Activated naive CD8-positive, alpha-beta T cell treated with anti-CD3 and anti-CD28 coated beads, Interleukin-2, amount 50 U/mL, for 16 hours (primary cell): ENCODE data around the gene FOXN4.

Source experiments
- DNase-seq: peaks from one replicate; pipeline ENCODE4 v3.0.0-alpha.2; 2020; ENCODE audit warnings: low read depth, low spot score

The FOXN4 gene

DNA sequence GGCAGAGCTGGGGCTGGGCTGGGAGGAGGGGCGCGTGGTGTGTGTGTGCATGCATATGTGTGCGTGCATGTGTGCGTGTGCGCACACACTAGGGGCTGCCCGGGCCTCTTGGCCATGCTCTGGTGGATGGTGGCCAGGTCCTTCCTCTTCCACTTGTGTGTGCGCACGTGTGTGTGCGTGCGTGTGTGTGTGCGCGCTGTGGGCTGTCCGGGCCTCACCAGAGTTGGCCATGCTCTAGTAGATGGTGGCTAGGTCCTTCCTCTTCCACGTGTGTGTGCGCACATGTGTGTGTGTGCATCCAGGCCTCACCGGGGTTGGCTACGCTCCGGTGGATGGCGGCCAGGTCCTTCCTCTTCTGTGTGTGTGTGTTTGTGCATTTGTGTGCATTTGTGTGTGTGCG is 24.7 kb downstream of the FOXN4 start:
- no peak for DNase-seq

DNA sequence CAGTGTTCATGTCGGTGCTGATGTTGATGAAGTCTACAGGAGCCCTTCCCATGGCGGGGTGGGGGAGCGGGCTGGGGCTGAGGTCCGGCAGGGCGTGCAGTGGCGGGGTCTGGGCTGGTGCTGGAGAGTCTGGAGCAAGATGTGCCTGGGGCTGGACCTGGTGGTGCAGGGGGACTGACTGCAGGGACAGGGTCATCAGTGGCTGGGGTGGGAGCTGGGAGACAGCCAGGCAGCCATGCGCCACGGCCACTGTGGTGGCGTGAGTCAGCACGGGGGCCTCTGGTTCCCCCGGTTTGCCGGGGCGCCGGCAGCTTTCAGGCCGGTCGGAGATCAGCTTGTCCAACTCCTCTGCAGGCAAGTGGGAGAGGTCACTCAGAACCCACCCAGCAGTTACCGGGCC is 27.6 kb downstream of the FOXN4 start:
- no peak for DNase-seq

DNA sequence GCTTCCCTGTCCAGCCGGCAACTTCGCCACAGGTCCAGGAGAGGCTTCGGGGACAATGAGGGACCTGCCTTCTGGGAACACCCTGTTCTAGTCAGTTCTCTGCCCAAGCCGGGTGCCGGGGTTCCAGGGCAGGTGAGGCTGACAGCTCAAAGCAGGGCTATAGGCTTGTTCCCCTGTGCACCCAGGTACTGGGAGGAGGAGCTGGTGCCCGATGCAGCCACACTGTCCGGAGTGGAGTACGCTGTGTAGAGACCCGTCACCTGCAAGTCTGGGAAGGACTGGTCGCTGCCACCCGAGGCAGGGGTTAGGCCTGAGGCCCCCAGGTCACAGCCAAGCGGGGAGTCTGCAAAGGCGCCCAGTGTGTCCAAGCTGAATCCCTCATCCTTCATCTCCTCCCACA is 29.6 kb downstream of the FOXN4 start:
- no peak for DNase-seq

DNA sequence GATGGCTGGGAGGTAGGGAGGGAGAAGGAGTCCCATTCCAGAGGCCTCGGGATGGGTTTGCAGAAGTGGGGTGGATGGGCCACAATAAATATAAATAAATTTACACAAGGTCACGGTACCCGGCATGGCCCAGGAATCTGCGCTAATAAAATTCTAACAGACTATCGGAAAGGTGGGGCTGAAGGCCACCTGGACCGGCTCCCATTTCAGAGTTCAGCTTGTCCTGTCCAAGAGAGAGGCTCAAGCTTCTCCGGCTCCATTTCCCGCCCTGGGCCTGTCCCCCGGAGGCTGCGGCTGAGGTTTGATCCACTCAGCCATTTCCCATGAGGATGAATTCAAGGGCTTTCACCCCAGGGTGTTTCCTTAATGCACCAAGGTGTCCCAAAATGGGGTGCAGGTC is 30.2 kb downstream of the FOXN4 start:
- no peak for DNase-seq

DNA sequence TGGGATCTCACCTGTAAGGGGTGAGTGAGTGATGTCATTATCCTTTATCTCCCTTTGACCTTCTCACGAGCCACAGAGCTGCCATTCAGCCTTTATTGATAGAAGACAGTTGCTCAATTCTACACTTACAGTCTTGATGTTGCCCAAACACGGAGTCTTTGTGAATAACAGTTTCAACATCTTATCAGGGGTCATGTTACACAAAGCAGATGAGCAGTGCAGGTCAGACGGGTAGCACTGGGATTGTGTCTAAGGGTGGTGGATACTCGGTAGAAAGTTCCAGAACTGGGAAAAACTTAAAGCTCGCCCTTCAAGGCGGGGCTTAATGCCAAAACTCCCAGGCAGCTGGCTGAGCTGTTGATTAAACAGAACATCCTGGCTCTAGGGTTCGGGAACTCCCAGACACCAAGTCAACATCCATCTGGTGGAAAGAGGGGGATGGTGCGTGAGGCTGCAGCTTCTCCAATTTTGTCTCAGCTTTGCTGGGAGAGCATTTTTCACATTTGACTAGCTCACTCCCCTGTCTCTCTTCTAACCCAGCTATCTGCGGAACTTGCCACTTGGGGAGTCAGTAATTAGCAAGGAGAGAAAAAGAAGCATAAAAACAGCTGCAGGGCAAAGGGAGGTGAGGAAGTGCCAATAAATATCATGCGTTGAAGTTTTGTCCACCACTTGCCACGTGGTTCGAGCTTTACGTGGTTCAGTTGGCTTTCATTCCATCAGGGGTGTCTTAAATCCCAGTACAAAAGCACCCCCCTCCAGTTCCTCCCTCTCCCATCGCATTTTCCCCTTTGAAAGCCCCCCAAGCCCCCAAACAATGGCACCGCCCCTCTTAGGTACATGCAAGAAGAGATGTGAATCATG is 31.0 kb downstream of the FOXN4 start:
- DNase-seq = no peak

DNA sequence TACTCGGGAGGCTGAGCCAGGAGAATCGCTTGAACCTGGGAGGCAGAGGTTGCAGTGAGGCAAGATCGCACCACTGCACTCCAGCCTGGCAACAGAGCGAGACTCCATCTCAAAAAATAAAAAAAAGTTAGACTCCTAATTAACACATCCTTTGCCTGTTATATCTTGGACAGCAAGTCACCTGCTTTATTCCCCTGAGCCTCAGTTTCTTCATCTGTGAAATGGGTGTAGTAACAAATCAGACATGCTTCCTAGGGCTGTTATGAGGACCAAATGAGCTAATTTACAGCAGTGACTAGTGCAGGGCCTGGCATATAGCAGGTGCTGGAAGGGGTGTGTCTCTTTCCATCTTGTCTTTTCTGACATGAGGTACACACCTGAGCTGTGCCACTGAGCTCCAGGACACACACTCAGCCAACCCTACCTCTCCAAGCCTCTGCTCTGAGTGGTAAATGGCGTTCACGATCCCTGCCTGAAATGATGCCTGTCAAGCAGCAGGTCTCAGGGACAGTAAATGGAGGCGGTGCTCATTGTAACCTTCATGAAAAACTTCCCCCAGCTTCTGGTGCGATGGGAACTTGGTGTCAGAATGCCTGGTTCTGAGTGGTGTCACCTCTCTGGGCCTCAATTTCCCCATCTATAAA is 31.7 kb downstream of the FOXN4 start:
- no peak for DNase-seq

DNA sequence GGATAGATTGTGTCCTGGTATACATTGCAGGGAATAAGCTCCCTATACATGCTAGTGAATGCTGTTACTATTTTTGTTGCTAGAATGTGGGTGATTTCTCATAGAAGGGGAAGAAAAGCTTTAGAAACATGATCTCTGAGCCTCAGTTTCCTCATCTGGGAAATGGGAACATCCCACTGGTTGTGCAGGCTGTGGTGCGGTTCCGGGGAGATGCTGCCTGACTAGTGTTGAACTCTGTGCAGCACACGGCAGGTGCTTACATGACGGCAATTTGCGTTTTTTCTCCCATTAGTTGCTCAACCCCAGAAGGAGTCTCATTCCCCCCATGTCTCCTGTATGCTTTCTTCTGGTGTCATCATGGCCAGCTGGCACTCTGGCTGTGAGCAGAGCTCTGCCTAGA is 32.9 kb downstream of the FOXN4 start:
- no peak for DNase-seq

DNA sequence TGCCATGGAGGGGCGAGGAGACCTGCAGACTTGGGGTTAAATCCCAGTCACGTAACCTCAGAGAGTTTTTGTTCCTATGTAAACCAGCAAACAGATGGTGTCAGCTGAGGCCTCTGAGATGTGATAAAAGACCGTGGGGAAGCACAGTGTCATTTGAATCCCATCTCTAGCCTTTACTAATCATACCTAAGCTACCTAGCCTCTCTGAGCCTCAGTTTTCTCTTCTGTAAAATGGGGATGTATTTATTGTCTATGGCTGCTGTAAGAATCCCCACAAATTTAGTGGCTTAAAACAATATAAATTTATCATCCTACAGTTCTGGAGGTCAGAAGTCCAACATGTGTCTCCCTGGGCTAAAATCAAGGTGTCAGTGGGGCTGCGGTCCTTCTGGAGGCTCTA is 33.9 kb downstream of the FOXN4 start:
- DNase-seq = no peak

DNA sequence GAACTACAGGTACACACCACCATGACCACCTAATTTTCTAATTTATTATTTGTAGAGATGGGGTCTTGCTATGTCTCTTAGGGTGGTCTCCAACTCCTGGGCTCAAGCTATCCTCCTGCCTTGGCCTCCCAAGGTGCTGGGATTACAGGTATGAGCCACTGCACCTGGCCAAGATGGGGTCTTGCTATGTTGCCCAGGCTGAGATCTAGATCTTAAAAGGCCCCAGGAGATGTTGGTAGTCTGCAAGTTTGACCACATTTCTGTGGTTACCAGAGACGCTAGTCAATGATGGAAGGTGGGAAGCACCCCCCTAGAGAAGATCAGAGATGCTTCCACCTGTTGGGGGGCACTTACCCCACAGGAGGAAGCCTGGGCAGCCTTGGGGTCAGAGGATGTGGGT is 34.7 kb downstream of the FOXN4 start:
- no peak for DNase-seq

DNA sequence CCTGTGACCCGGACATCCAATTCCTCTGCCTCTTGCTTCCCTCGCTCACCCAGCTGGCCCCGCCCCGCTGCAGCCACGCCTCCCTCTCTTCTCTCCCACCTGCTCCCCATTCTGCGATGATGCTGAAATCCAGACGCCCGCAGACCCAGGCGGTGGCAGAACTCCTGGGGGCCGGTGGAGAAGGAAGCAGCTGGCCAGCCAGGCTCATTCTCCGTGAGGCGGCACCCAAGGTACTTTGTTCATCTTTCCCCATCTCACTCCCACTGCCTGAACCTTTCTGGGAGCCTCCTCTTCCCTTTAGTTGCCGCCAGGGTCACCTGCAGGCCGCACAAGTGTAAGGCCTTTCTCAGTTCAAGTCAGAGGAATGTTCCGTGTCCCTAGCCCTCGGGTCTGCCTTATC is 35.7 kb downstream of the FOXN4 start:
- DNase-seq = no peak

DNA sequence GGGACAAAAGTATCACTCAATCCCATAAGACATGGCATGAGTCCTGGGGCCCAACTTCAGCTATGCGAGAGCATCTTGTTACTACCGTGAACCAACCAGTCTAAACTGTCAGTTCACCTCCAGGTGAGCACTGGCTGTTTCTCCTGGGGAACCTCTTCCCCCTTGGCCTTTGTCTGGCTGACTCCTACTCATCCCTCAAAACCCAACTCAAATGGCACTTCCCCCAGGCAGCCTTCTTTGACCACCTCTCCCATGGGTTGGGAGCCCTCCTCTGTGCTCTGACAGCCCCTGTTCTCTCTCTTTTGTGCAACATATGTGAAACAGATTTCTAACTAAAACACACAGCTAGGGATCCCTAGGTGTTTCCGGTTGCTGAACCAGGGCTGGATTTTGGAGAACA is 37.7 kb downstream of the FOXN4 start:
- no peak for DNase-seq

DNA sequence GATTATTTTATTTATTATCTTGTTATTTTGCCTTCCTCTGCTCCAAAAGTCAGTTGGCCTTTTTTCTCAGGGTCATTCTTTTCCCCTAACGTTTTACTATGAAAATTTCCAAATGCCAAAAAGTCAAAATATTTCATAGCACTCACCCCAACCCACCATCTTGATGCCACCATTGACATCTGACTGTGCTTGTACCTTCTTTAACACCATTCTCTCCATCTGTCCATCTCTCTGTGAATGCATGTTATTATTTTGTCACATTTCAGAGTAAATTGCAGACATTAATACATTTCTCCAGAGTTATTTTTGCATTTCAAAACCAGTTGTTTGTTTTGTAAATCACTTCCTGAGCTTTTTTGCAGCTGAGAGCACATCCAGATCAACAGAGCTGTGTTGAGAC is 38.6 kb downstream of the FOXN4 start:
- no peak for DNase-seq

DNA sequence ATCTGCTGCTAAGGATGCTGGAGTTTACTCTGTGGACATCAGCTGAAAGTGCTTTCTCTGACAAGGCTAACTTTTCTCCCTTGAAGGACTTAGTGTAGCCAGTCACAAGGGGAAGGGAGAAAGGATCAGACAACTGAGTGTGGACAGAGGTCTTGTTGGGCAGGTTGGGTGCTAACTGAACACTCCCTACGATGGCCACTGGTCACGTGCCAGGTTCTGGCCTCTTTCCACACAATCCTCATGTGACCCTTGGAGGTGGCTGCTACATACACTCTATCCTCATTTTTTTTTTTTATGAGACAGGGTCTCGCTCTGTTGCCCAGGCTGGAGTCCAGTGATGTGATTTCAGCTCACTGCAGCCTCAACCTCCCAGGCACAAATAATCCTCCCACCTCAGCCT is 39.7 kb downstream of the FOXN4 start:
- DNase-seq = no peak

DNA sequence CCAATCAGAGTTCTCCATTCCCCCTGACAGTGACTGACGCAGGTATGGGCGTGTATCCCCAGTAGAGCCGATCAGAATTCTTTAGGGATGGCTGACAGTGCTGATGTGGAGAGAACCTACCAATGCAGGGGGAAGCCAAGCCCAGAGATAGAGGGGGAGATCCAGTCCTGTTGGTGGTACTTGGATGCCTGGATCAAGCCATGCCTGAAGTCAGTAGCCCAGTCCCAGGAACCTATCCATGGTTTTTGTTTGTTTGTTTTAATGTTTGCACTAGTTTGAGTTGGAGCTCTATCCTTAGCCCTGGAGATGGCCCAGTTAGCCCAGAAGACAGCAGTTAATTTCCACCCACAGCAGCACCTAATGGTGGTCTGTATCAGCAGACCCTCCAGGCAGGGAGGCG is 40.2 kb downstream of the FOXN4 start:
- no peak for DNase-seq

DNA sequence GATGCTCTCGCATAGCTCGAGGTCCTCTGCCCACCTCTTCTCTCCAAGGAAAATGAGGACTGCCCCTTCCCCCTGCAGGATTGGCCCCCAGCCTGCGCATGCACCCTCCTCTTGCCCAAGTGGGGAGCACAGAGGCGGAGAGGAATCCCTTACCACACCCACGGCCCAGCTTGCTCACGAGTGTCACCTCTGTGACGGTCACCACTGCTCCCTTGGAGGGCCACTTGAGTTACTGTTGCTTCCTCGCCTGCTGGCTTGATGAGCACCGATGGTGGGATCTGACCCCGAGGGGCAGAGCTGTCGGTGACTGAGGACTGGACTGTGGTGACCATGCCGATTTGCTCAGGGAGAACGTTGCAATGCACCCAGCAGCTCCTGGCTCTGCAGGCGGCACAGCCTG is 41.7 kb downstream of the FOXN4 start:
- DNase-seq = no peak

DNA sequence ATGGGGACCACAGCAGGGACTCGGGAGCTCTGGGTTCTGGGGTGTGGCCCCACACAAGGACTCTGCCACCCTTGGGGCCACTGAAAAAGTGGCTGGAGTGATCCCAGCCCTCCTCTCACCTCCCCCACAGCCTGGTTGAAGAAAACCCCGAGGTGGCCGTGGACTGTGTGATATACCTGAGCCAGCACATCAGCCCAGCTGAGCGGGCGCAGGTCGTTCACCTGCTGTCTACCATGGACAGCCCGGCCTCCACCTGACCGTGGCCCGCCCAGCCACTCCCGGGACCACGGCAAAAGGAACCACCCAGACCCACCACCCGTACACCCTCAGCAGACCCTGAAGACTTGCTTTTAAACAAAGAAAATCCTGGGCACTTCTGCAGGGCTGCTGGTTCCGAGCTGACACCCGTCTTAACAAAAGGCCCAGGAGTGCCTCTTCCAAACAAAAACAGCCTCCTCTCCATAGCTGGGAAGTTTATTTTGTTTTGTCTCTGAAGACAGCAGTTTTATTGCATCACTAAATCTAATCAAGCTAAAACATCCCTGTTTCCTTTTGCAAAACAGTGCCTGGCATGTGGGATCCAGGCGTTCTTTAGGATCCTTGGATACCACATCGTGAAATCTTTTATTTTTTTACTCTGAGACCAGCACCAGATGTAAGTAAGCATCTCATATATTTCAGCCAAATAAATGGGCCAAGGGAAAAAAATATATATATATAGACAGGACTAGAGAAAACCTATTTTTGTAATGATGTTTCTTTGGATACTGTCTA is 42.8 kb downstream of the FOXN4 start:
- DNase-seq = no peak

DNA sequence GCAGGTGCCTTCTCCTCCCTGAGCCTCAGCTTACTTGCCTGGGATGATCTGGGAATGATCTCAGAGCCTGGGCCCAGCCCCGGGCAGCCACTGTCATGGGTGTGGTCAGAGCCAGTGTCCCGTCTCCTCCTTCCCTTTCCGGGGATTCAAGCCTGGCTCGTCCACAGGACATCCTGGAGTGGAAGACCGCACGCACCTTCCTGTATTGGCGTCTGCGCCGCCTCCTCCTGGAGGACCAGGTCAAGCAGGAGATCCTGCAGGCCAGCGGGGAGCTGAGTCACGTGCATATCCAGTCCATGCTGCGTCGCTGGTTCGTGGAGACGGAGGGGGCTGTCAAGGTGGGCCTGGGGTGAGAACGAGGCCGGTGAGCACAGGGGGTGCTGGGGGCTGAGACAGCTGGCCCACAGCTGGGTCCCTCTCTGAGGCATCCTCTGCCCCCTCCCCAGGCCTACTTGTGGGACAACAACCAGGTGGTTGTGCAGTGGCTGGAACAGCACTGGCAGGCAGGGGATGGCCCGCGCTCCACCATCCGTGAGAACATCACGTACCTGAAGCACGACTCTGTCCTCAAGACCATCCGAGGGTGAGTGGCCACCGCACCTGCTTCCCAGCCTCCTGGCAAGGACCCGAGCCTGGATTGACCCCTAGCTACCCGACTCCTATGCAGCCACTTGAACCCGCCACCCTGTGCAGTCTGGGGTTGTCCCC is 44.0 kb downstream of the FOXN4 start:
- no peak for DNase-seq

DNA sequence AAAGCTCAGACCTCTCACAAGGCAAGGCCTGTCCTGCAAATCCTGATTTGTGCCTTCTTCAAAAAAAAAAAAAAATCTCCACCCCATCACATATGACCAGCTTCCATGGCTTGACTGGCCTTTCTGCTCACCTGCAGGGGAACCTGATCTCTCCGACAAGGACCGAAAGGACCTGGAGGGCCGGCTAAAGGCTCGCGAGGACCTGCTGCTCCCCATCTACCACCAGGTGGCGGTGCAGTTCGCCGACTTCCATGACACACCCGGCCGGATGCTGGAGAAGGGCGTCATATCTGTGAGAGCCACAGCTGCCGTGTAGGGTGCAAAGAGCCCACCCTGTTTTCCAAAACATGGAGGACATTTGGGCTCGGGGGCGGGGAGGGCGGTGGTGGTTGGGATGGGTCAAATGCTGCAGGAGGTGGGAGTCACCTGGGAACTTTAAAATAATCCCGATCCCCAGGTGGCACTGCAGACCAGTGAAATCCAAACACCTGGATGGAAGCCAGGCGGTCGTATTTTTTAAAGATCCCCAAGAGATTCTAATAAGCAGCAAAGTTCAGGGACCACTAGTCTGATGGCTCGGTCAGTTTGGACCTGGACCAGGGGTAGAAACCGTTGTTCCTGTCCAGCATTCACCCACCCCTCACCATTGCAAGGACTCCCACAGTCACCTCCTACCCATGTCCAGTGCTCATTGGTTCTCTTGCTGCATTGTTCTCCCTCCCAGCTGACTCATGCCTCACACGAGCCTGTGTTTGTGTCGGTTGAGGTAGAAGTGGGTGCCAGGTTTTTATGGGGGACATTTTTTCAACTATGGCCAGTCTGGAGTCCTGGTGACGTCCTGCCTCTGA is 44.8 kb downstream of the FOXN4 start:
- no peak for DNase-seq

DNA sequence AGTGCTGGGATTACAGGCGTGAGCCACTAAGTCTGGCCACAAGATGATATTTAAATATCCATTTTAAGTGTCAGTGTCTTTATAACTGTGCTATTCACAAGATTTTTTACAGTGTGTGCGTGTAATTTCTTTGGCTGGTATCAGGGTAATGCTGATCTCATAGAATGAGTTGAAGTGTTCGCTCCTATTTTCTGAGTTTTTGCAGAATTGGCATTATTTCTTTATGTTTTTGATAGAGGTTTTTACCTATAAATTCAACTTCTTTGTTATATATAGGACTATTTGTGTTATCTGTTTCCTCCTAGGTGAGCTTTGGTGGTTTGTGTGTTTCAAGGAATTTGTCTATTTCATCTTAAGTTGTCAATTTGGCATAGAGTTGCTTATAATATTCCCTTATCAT is 45.6 kb downstream of the FOXN4 start:
- DNase-seq = no peak

DNA sequence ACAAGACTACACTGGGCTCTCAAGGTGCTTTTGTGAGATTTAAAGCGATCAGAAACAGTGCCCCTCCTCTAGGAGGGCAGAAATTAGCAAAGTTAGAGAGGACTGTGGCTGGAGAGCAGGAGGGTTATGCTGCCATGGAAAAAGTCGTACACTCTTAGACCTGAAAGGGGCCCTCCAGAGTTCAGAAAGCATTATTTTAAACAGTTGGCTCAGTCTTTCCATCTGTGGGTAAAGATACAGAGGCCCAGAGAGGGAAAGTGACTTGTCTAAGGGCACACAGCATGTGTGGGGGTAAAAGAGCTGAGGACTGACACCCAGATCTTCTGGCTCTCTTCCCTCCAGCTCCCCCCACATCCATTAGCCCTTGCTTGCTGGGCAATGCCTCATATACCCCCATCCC is 47.1 kb downstream of the FOXN4 start:
- DNase-seq = no peak

DNA sequence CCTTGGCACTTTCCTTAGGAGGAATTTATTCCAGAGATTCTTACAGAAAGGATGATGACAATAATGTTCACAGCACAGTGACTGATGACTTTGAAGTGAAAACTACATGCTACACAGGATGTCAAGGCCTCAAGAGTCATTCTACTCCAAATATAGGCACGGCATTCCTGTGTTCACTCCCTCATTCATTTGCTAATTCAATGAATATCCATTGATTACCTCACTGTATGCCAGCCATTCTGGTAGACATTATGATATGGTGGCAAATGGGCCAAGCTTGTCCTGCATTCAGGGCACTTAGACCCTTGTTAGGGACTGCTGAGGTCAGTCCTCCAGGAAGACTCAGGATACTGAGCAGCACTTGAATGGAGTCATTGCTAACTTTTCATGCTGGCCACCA is 48.0 kb downstream of the FOXN4 start:
- DNase-seq = no peak
